ENCODE results near the gene ABCC1.

ABCC1 gene

GRCh38 chr16:16021020-16021419, 71.6 kb downstream of the ABCC1 start:
- no peak for DNase-seq (ENCODE audit: low read depth)

- no peak for DNase-seq (ENCODE audit: low read depth)
Measured at GRCh38 chr16:16021646-16021987, 72.2 kb downstream of the ABCC1 start.

GRCh38 chr16:16021988-16022682, 72.7 kb downstream of the ABCC1 start:
- peak; percentile 92 for DNase-seq (ENCODE audit: low read depth)

- DNase-seq (ENCODE audit: low read depth) = no peak
Measured at GRCh38 chr16:16022683-16023064, 73.3 kb downstream of the ABCC1 start.

GRCh38 chr16:16025214-16025968, 76.0 kb downstream of the ABCC1 start:
- peak; percentile 88 for DNase-seq (ENCODE audit: low read depth)

- DNase-seq (ENCODE audit: low read depth) = no peak
Measured at GRCh38 chr16:16027728-16028310, 78.4 kb downstream of the ABCC1 start.

GRCh38 chr16:16028311-16028999, 79.0 kb downstream of the ABCC1 start:
- no peak for DNase-seq (ENCODE audit: low read depth)

- DNase-seq (ENCODE audit: low read depth) = no peak
Measured at GRCh38 chr16:16029431-16030011, 80.1 kb downstream of the ABCC1 start.

- no peak for DNase-seq (ENCODE audit: low read depth)
Measured at GRCh38 chr16:16030449-16030848, 81.0 kb downstream of the ABCC1 start.

- DNase-seq (ENCODE audit: low read depth) = no peak
Measured at GRCh38 chr16:16031401-16031800, 82.0 kb downstream of the ABCC1 start.

GRCh38 chr16:16032271-16032979, 83.0 kb downstream of the ABCC1 start:
- DNase-seq (ENCODE audit: low read depth) = no peak

- DNase-seq (ENCODE audit: low read depth) = no peak
Measured at GRCh38 chr16:16033208-16033717, 83.8 kb downstream of the ABCC1 start.

GRCh38 chr16:16036359-16036792, 87.0 kb downstream of the ABCC1 start:
- no peak for DNase-seq (ENCODE audit: low read depth)

GRCh38 chr16:16037521-16037920, 88.1 kb downstream of the ABCC1 start:
- DNase-seq (ENCODE audit: low read depth) = no peak

- no peak for DNase-seq (ENCODE audit: low read depth)
Measured at GRCh38 chr16:16037970-16038369, 88.6 kb downstream of the ABCC1 start.

- DNase-seq (ENCODE audit: low read depth) = no peak
Measured at GRCh38 chr16:16038950-16039349, 89.5 kb downstream of the ABCC1 start.

- no peak for DNase-seq (ENCODE audit: low read depth)
Measured at GRCh38 chr16:16041196-16041892, 91.9 kb downstream of the ABCC1 start.

GRCh38 chr16:16042076-16042475, 92.7 kb downstream of the ABCC1 start:
- DNase-seq (ENCODE audit: low read depth) = peak; percentile 76

GRCh38 chr16:16045296-16045695, 95.9 kb downstream of the ABCC1 start:
- no peak for DNase-seq (ENCODE audit: low read depth)

- no peak for DNase-seq (ENCODE audit: low read depth)
Measured at GRCh38 chr16:16045879-16046278, 96.5 kb downstream of the ABCC1 start.

GRCh38 chr16:16047761-16048160, 98.3 kb downstream of the ABCC1 start:
- no peak for DNase-seq (ENCODE audit: low read depth)

Data from fibroblast of the conjunctiva (primary cell).